Endothelial cell of umbilical vein (primary cell): Measurements from ENCODE around the gene RNF121. TPM values are rescaled to one million over a fixed set of nuclear protein-coding genes. Genes with fewer than 3 reads are reported as not detected.
A peak's percentile ranks its signal among the peaks of the same experiment; 100 is the strongest.

ENCODE experiments used
- BruUV-seq: library from RNA; stranded (reverse); fragments of 400-500 nt; replicated peaks from 2 replicates; lab custom pipeline; 2021; lab: Mats Ljungman, UMichigan
- CTCF ChIA-PET: fragments of 300-600, 350-600 bp; sonication (Branson Sonifier 250); formaldehyde crosslinking; loops from one replicate; lab custom pipeline; 2021; ENCODE audit warnings: antibody characterized with exemption, inconsistent platforms; lab: Charles Lee
- POLR2A ChIA-PET: fragments of 300-600, 350-600 bp; sonication (Branson Sonifier 250); formaldehyde crosslinking; loops from one replicate; lab custom pipeline; 2021; ENCODE audit warnings: antibody characterized with exemption, inconsistent platforms; lab: Charles Lee
- DNase-seq: peaks from one replicate; pipeline ENCODE4 v3.0.0-alpha.2; 2011; ENCODE audit warnings: low read depth, low spot score
- FAIRE-seq: peaks from 2 replicates; lab custom pipeline; 2011; peaks lifted over from hg19 to GRCh38; lab: Jason Lieb, UNC
- H2AFZ ChIP-seq: 2 replicates; pipeline ENCODE4 v1.6.0; 2012; ENCODE audit warnings: low read depth, low read length, control low read depth, inconsistent platforms
- H3K27ac ChIP-seq: 2 replicates; pipeline ENCODE4 v1.5.1; 2011; ENCODE audit warnings: low read depth, mild to moderate bottlenecking, control low read depth, low read length, moderate library complexity; ENCODE audit not compliant: insufficient read depth
- H3K27me3 ChIP-seq, 2 experiments: 2 replicates each; pipeline versions ENCODE4 v1.6.0 to v1.6.1; 2011; ENCODE audit warnings: low read length in 2 of 2, mixed read lengths in 1 of 2; ENCODE audit not compliant: control insufficient read depth in 2 of 2, insufficient read depth in 2 of 2
- H3K36me3 ChIP-seq, 2 experiments: 2 replicates in 1 of 2; 3 replicates in 1 of 2; pipeline ENCODE4 v1.5.1; 2011; ENCODE audit warnings: low read length in 2 of 2, mild to moderate bottlenecking in 1 of 2, moderate library complexity in 1 of 2; ENCODE audit not compliant: control insufficient read depth in 2 of 2, insufficient read depth in 2 of 2; ENCODE audit errors: extremely low read depth in 1 of 2
- H3K4me1 ChIP-seq: 3 replicates; pipeline ENCODE4 v1.5.1; 2011; ENCODE audit warnings: mild to moderate bottlenecking, low read length; ENCODE audit not compliant: control insufficient read depth, insufficient read depth; ENCODE audit errors: extremely low read depth
- H3K4me2 ChIP-seq: 2 replicates; pipeline ENCODE4 v1.6.1; 2011; ENCODE audit warnings: low read length, control low read depth, mixed read lengths; ENCODE audit not compliant: insufficient read depth
- H3K4me3 ChIP-seq, 3 experiments: fragments of 200-600 bp in 1 of 3; sonication (generic), shearing (Covaris generic) in 1 of 3; replicated peaks in 1 of 3; 2 replicates each; pipeline ENCODE4 v1.5.1; 2011 to 2016; ENCODE audit warnings: control low read depth in 3 of 3, low read length in 3 of 3, mild to moderate bottlenecking in 2 of 3, inconsistent platforms in 1 of 3, low read depth in 1 of 3, moderate library complexity in 1 of 3; ENCODE audit not compliant: insufficient read depth in 1 of 3
- H3K79me2 ChIP-seq: 2 replicates; pipeline ENCODE4 v1.6.0; 2012; ENCODE audit warnings: low read length, inconsistent platforms; ENCODE audit not compliant: control insufficient read depth, insufficient read depth
- H3K9ac ChIP-seq: replicated peaks from 2 replicates; pipeline ENCODE3; 2011; ENCODE audit warnings: low read length, control low read depth; ENCODE audit not compliant: insufficient read depth; ENCODE audit errors: extremely low read depth
- H3K9me1 ChIP-seq: replicated peaks from 3 replicates; pipeline ENCODE4 v1.6.0; 2011; ENCODE audit warnings: mild to moderate bottlenecking, low read length; ENCODE audit not compliant: control insufficient read depth, insufficient read depth; ENCODE audit errors: extremely low read depth
- H3K9me3 ChIP-seq: replicated peaks from 2 replicates; pipeline ENCODE4 v1.5.1; 2012; ENCODE audit warnings: low read length, inconsistent platforms; ENCODE audit not compliant: control insufficient read depth, insufficient read depth
- H4K20me1 ChIP-seq: replicated peaks from 2 replicates; pipeline ENCODE3; 2011; ENCODE audit warnings: mild to moderate bottlenecking, low read length; ENCODE audit not compliant: control insufficient read depth, insufficient read depth; ENCODE audit errors: extremely low read depth
- CTCF ChIP-seq, 2 donors: IDR thresholded peaks; 1 replicate in 1 of 2; 2 replicates in 1 of 2; pipeline ENCODE4 v1.5.1; 2011; ENCODE audit warnings: low read length in 2 of 2, mild to moderate bottlenecking in 2 of 2, moderate library complexity in 2 of 2, control low read depth in 1 of 2, inconsistent platforms in 1 of 2, low read depth in 1 of 2; ENCODE audit not compliant: insufficient read depth in 1 of 2; ENCODE audit errors: extremely low read depth in 1 of 2
- EZH2 ChIP-seq: IDR thresholded peaks from 2 replicates; pipeline ENCODE4 v1.6.1; 2012; ENCODE audit warnings: borderline replicate concordance, low read depth, mild to moderate bottlenecking, moderate library complexity, low read length, inconsistent platforms; ENCODE audit not compliant: severe bottlenecking
- FOS ChIP-seq: IDR thresholded peaks from 2 replicates; pipeline ENCODE4 v1.6.1; 2011; ENCODE audit warnings: mild to moderate bottlenecking, low read length, moderate library complexity, borderline replicate concordance; ENCODE audit not compliant: insufficient read depth
- POLR2AphosphoS5 ChIP-seq: IDR thresholded peaks from 2 replicates; pipeline ENCODE4 v1.6.1; 2012; ENCODE audit warnings: low read depth, mild to moderate bottlenecking, control low read depth, low read length, moderate library complexity; ENCODE audit not compliant: insufficient read depth
- dilution Hi-C: fragments of 300-500 bp; cut with MboI; formaldehyde crosslinking; loops from one replicate; pipeline ENCODE4 v1.15.0; 2019; ENCODE audit warnings: low sequenced_read_pairs; ENCODE audit not compliant: extremely low pct_ligation_motif_present
- intact Hi-C: fragments of 100-400 bp; cut with micrococcal nuclease; formaldehyde crosslinking; loops from one replicate; pipeline ENCODE4 v1.10.0; 2022
- polyA plus RNA-seq, 4 experiments: library from polyadenylated mRNA; depleted of rRNA in 3 of 4; stranded (reverse) in 3 of 4; unstranded in 1 of 4; fragments of >200 nt; gene quantifications; 2 replicates each; pipeline versions ENCODE4 v1.2.1 to v1.2.3, GENCODE V29; 2011 to 2012; ENCODE audit warnings: missing spikeins in 1 of 4
- total RNA-seq: library from RNA; stranded (reverse); gene quantifications from 2 replicates; pipeline ENCODE4 v1.2.3, GENCODE V29; 2021

The RNF121 gene
- total and polyA plus RNA-seq, 2 donors (not counting 3 experiments of a cell fraction or from before 2014, with no cell fraction given), result 61.4 to 99.9 TPM

DNA sequence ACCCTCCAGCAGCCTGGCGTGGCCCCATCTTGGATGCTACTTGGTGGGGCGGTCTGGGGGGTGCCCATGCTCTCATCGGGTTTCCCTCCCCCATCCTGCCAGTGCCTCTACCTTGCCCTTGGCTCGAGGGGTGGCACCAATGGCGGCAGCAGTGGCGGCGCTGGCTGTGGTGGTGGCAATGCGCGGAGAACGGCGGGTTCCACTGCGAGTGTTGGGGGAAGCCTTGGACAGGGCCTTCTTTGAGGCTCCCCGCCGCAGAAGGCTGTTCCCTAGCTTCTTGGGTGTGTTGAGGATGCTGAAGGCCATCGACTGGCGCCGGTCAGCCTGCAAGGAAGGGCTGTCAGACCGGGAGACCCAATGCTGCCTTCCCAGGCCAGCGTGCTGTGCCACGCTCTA is 74.9 kb downstream of the RNF121 start:
- no peak for DNase-seq
- FAIRE-seq, result no peak
- Histone ChIP-seq H3K9ac (no peak overlapping the region), H2AFZ (no peak overlapping the region), H3K4me2 (no peak overlapping the region), H3K79me2 (no peaks in the 10 kb centered on the region), H4K20me1 (no peaks in the 10 kb centered on the region), H3K27ac (no peak overlapping the region), H3K4me3 (no peak overlapping the region), H3K9me1 (no peaks in the 10 kb centered on the region), H3K36me3 (peaks cover 20 to 68% of the 10 kb centered on the region in 2 experiments), H3K9me3 (no peaks in the 10 kb centered on the region), H3K4me1 (peaks cover 11% of the 10 kb centered on the region), H3K27me3 (no peaks in the 10 kb centered on the region)
- TF ChIP-seq FOS, result no peak
- TF ChIP-seq CTCF (IDR thresholded peaks at IDR 0.05; ENCODE audit: extremely low read depth in 1 of 2, insufficient read depth in 1 of 2, low read depth in 1 of 2, low read length in 2 of 2), result no peak
- TF ChIP-seq POLR2AphosphoS5, result peak; percentile 1
- no peak for TF ChIP-seq EZH2
- BruUV-seq, result TSS peak; percentile 78
- CTCF ChIA-PET, result no interaction called here
- POLR2A ChIA-PET, result interaction anchor here (0.6 kb wide), 1 partner anchor 19 kb away, joined by 5 read pairs; no protein-coding TSS in a partner anchor
- intact Hi-C loops (no loop called here), dilution Hi-C loops (no loop called here)
